Prostate gland (tissue), 2 donors: Measurements from ENCODE around the gene AKAP13.

ENCODE experiments used
- POLR2A ChIP-seq: fragments of 450-650 bp; IDR thresholded peaks from one replicate; pipeline ENCODE4 v1.6.1; 2016; ENCODE audit warnings: antibody characterized with exemption, mild to moderate bottlenecking
- POLR2AphosphoS5 ChIP-seq: sonication (generic); formaldehyde crosslinking; IDR thresholded peaks from one replicate; pipeline ENCODE4 v1.6.1; 2017; ENCODE audit warnings: antibody characterized with exemption
- TF ChIP-seq, protein P1 (sequence below), 4 experiments: fragments of 200-600 bp in 2 of 4; fragments of 450-650 bp in 2 of 4; sonication (generic) in 2 of 4; IDR thresholded peaks; 1 replicate in 3 of 4; 2 replicates in 1 of 4; pipeline ENCODE4 v1.5.1; 2016 to 2019; ENCODE audit warnings: antibody characterized with exemption in 4 of 4, mild to moderate bottlenecking in 2 of 4, moderate library complexity in 2 of 4

DNA sequence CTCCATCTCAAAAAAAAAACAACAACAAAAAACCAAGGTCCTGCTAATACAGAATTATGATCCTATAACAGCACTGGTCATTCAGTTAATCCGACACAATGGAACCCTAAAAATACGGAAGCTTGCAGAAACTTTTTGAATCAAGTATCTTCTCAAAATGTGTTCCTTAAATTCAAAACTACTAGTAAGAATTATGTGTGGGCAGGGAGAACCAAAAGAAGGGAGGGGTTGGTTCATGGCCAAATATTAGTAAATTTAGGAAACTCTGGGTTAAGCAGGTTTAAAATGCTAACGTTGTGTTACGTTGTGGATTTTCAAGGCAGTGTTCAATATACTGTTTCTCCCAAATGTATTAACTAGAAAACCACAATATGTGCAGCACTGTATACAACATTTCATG is 298.8 kb downstream of the AKAP13 start:
- TF ChIP-seq, protein P1, sequence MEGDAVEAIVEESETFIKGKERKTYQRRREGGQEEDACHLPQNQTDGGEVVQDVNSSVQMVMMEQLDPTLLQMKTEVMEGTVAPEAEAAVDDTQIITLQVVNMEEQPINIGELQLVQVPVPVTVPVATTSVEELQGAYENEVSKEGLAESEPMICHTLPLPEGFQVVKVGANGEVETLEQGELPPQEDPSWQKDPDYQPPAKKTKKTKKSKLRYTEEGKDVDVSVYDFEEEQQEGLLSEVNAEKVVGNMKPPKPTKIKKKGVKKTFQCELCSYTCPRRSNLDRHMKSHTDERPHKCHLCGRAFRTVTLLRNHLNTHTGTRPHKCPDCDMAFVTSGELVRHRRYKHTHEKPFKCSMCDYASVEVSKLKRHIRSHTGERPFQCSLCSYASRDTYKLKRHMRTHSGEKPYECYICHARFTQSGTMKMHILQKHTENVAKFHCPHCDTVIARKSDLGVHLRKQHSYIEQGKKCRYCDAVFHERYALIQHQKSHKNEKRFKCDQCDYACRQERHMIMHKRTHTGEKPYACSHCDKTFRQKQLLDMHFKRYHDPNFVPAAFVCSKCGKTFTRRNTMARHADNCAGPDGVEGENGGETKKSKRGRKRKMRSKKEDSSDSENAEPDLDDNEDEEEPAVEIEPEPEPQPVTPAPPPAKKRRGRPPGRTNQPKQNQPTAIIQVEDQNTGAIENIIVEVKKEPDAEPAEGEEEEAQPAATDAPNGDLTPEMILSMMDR (IDR thresholded peaks at IDR 0.05) = no peak
- TF ChIP-seq POLR2A = no peak
- TF ChIP-seq POLR2AphosphoS5 = no peak
